ACHN (cell line): ENCODE data around the gene EEF1AKMT3.

Source experiments
- DNase-seq: peaks from one replicate; pipeline ENCODE4 v3.0.0-alpha.2; 2015
- in situ Hi-C: cut with HindIII; loops from 2 replicates; pipeline ENCODE4 v1.10.0; 2017; ENCODE audit warnings: low sequenced_read_pairs, low pct_ligation_motif_present, low pct_unique_long_range_greater_than_20kb

Gene EEF1AKMT3

DNA sequence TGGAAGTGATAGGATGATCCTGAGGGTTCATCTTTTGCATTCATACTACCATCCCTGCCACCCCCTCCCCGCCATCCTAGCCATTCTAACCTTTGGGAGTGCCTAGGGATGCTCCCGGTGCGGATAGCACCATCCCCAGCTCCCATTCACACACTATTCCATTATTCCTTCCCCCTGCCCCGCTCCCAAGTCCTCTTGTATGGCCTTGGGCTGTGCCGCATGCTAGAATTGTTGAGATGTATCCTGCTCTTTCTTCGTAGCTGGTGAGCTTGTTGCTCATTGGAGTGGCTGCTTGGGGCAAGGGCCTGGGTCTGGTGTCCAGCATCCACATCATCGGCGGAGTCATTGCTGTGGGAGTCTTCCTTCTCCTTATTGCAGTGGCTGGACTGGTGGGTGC lies 26.9 kb upstream of the EEF1AKMT3 start:
- in situ Hi-C loops, result no loop called here

DNA sequence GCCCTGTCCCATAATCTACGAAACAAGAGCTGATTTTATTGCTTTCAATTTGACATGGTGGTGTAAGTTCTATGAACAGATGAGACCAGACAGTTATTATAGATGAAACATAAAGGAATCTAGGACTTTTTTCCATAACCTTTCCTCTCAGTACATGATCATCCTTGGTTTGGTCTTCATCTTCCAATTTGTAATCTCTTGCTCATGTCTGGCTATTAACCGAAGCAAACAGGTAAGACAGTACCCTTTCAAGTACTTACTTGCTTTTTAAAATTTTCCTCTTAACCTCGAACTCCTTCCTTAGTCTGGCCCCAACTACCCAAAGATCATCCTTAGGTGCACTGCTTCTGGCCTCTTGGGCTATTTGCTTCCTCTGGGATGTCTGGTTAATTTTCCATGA lies 26.4 kb upstream of the EEF1AKMT3 start:
- in situ Hi-C loops, result no loop called here
- DNase-seq, result no peak

More for the DNA sequence above, 26.9 kb upstream of the EEF1AKMT3 start:
- DNase-seq, result peak; percentile 37

DNA sequence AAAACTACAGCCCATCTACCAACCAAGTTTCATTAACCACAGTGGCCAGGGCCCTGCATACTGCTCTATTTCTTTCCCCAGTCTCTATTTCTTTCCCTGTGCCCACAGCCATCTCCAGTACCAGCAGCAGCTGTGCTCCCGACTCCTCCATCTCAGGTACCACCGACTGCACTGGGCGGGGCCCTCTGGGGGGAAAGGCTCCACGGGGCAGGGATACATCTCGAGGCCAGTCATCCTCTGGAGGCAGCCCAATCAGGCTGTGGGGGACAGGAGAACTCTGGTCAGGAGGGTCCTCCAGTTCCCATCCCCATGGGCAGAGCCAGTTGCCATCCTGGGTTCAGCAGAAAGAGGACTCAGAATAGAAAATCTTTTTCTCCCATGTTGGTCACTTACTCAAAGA lies 23.4 kb upstream of the EEF1AKMT3 start:
- no peak for DNase-seq
- in situ Hi-C loops, result no loop called here

- in situ Hi-C loops, result no loop called here
- no peak for DNase-seq
Observed at GRCh38 chr12:57750561-57751431, 21.6 kb upstream of the EEF1AKMT3 start.

DNA sequence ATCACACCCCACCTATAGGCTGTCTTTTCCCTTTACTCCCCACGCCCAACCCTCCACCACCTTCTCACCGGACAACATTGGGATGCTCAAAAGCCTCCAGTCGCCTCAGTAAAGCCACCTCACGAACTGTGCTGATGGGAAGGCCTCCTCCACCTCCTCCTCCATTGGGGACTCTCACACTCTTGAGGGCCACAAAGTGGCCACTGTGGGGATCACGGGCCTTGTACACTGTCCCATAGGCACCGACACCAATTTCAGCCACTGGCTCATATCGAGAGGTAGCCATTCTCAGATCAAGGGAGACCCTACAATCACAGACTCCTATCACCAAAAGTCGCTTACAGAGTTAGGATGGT lies 21.0 kb upstream of the EEF1AKMT3 start:
- in situ Hi-C loops, result no loop called here
- DNase-seq, result no peak

GRCh38 chr12:57751788-57752667 lies 20.4 kb upstream of the EEF1AKMT3 start, which contains the start of gene CDK4:
CDK4 (minus strand) TSS chr12:57752310; CDS start chr12:57751717, 593 bp downstream.
- in situ Hi-C loops, result no loop called here
- peak; percentile 100 for DNase-seq

GRCh38 chr12:57752668-57753000 lies 19.8 kb upstream of the EEF1AKMT3 start:
- in situ Hi-C loops, result no loop called here
- no peak for DNase-seq

- no peak for DNase-seq
- in situ Hi-C loops, result no loop called here
Observed at GRCh38 chr12:57753756-57754337, 18.6 kb upstream of the EEF1AKMT3 start.

- in situ Hi-C loops, result no loop called here
- peak; percentile 86 for DNase-seq
Observed at GRCh38 chr12:57754411-57755193, 17.8 kb upstream of the EEF1AKMT3 start, which contains the start of gene MARCHF9. MARCHF9 (plus strand) TSS chr12:57755103; CDS start chr12:57755529, 426 bp downstream.

DNA sequence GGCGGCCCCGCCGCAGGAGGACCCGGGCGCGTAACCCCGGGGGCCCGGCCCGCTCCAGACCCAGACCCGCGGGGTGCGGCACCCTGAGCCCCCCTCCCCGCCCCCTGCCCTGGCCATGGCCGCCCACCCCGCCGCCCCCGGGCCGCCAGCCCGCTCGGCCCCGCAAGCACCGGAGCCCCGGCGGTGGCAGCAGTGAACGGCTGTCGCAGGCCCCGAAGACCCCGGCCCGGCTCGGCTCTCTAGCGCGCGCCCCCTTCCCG lies 17.3 kb upstream of the EEF1AKMT3 start:
- in situ Hi-C loops, result no loop called here
- no peak for DNase-seq

- in situ Hi-C loops, result no loop called here
- DNase-seq, result no peak
Observed at GRCh38 chr12:57755454-57756372, 16.7 kb upstream of the EEF1AKMT3 start.

DNA sequence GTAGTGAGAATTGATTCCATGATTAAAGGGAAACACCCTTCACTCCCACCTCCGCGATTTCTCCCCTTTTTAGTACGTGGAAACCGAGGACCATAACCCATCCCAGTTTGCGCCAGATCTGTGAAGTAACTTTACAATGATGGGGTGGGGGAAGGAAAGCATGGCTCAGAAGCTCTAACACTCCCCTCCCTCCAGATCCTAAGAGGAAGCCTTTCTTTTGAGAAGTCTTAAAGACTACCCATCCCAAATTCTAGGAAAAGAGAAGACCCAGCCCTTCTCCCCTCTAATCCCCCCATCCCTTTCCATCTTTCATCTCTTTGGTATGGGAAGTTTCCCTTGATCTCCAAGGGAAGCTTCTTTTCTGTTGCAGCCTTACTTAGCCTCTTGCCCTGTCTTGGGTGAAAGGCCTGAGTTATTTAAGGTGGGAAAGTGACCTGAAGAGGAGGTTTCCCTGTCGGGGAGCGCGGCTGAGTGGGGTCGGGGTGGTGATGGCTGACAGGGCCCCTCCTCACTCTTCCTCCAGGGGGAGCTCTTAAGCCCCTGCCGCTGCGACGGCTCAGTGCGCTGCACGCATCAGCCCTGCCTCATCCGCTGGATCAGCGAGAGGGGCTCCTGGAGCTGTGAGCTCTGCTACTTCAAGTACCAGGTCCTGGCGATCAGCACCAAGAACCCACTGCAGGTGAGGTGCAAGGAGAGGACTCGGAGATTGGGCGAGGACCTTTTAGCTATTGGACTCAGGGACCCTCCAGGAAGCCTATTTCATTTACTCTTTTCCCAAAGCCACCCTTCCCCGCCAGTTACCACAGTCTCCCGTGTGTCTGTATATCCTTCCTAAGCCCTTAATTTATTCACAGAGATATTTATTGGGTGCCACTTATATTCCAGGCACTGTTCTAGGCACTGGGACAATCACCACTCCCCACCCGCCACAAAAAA lies 15.7 kb upstream of the EEF1AKMT3 start:
- in situ Hi-C loops, result no loop called here
- peak; percentile 36 for DNase-seq

DNA sequence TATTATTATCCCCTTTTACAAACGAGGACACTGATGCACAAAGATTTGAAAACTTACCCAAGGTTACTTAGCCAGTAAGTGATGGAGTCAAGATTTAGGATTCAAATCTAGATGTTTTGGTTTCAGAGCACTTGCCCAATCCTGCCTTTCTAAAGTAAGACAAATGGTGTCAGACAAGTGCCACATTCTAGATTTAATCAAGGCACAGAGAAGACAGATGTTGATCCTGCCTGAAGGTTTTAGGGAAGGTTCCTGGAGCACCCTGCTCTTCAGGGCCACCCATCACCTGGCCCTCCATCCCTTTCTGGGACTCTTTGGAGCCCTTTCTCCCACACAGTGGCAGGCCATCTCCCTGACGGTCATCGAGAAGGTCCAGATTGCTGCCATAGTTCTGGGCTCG lies 14.6 kb upstream of the EEF1AKMT3 start:
- no peak for DNase-seq
- in situ Hi-C loops, result no loop called here

DNA sequence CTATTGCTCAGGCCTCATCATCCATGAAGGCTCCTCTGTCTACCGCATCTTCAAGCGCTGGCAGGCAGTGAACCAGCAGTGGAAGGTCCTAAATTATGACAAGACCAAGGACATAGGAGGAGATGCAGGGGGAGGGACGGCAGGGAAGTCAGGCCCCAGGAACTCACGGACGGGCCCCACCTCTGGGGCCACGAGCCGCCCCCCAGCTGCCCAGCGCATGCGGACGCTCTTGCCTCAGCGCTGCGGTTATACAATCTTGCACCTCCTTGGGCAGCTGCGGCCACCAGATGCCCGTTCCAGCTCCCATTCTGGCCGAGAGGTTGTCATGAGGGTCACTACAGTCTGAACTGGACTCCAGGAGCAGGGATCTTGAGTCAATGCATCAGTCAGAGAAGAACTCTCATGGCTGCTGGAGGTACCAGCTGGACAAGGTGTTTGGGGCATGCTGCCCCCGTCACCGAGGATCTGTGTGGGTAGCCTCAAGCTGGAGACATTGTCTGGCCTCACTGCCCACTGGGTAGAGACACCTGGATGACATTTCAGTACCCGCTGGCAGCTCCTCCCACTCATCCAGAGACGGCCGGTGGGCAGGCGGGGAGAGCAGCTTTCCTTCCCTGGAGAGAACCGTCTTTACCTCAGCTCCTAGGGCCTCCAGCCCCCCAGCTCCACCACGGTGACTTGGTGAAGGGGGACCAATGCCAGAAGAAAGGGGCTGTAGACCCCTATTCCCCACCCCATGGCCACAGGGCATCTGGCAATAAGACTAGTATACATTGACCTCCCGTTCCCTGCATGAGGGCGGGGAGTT lies 13.7 kb upstream of the EEF1AKMT3 start:
- DNase-seq, result no peak

GRCh38 chr12:57759360-57759980 lies 12.9 kb upstream of the EEF1AKMT3 start:
- DNase-seq, result peak; percentile 67
- in situ Hi-C loops, result no loop called here

More for the DNA sequence above, 13.7 kb upstream of the EEF1AKMT3 start:
- in situ Hi-C loops, result no loop called here
